ENCODE data around the gene CAPRIN1. TPM values are rescaled to one million over a fixed set of nuclear protein-coding genes. Genes with fewer than 3 reads are reported as not detected.

The CAPRIN1 gene
- total RNA-seq, 1 experiment from 2014 or later, result 301 TPM

DNA sequence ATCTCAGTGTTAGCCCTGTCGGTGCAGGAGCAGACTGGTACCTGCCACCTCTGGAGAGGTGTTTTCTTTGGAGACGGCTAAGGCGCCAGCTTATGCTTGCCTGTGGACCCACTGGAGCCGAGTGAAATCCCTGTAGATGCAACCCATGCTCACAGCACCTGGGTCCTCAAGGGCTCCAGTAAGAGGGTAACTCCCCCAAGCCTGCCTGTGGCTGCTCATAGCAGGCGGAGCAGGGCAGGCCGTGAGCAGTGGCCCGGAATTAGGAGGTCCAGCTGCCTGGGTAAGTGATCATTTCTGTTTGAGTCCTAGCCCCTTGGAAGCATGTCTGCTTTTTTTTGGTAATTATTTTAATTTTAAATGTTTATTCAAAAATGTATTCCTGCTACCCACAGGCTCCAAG, 97.7 kb downstream of the CAPRIN1 start:
- Histone ChIP-seq H3K9me3 (ENCODE audit: control insufficient read depth, low read depth, low read length) (no peaks in the 10 kb centered on the region), H3K4ac (ENCODE audit: low read depth, low read length) (no peak overlapping the region), H4K20me1 (ENCODE audit: control insufficient read depth, insufficient read depth, insufficient read length) (no peaks in the 10 kb centered on the region), H3K14ac (ENCODE audit: insufficient read depth, low read length) (no peak overlapping the region), H3K9ac (ENCODE audit: extremely low read depth, insufficient read length, low read length) (no peak overlapping the region), H4K91ac (ENCODE audit: insufficient read length, low read depth, low read length) (no peak overlapping the region), H2BK15ac (ENCODE audit: low read depth, low read length) (no peak overlapping the region), H3K27me3 (ENCODE audit: insufficient read depth, low read length) (no peaks in the 10 kb centered on the region), H3K4me1 (ENCODE audit: insufficient read depth, low read length) (no peaks in the 10 kb centered on the region), H2BK120ac (ENCODE audit: low read depth, low read length, poor library complexity, severe bottlenecking) (no peak overlapping the region), H3K23me2 (ENCODE audit: insufficient read length, low read depth, low read length, poor library complexity, severe bottlenecking) (no peaks in the 10 kb centered on the region), H2BK5ac (ENCODE audit: insufficient read length, low read length) (no peak overlapping the region), H3T11ph (ENCODE audit: low read length) (no peak overlapping the region), H2AFZ (ENCODE audit: low read length) (no peak overlapping the region), H4K5ac (ENCODE audit: insufficient read length, low read depth, low read length) (no peak overlapping the region), H3K56ac (ENCODE audit: insufficient read length, low read depth, low read length) (no peak overlapping the region), H2BK12ac (ENCODE audit: insufficient read length, low read depth, low read length) (no peak overlapping the region), H3K23ac (ENCODE audit: insufficient read length, low read depth, low read length) (no peak overlapping the region), H3K79me1 (ENCODE audit: insufficient read depth, low read depth, low read length, poor library complexity, severe bottlenecking) (no peaks in the 10 kb centered on the region), H2AK5ac (ENCODE audit: insufficient read length, low read length) (no peak overlapping the region), H2BK20ac (ENCODE audit: low read depth, low read length, poor library complexity, severe bottlenecking) (no peak overlapping the region), H4K8ac (replicated peaks; ENCODE audit: insufficient read length, low read depth, low read length) (no peak overlapping the region), H3K4me2 (ENCODE audit: insufficient read depth, insufficient read length, low read length) (no peak overlapping the region), H3K27ac (ENCODE audit: insufficient read length, low read depth, low read length) (no peak overlapping the region), H3K18ac (ENCODE audit: insufficient read length, low read depth, low read length) (no peak overlapping the region), H3K79me2 (ENCODE audit: insufficient read depth, low read length) (no peaks in the 10 kb centered on the region)
- H3K4me3 Mint-ChIP-seq, result no peak overlapping the region
- peaks cover 36 to 64% (median 46%) of the 10 kb centered on the region in 3 experiments; a peak in 6 of 7 replicates for H3K36me3 Mint-ChIP-seq (ENCODE audit: insufficient read depth in 1 of 3, low read depth in 3 of 3)
- H3K9me3 Mint-ChIP-seq, result no peaks in the 10 kb centered on the region
- H3K27me3 Mint-ChIP-seq (ENCODE audit: low read depth), result no peaks in the 10 kb centered on the region
- no peak for DNase-seq
- WGBS (ENCODE audit: extremely low coverage, insufficient read length, low lambda C conversion rate), result no CpG with 5 or more reads among the region's 7 CpGs
- H3K4me1 Mint-ChIP-seq, result no peaks in the 10 kb centered on the region
- TF ChIP-seq, protein P1, sequence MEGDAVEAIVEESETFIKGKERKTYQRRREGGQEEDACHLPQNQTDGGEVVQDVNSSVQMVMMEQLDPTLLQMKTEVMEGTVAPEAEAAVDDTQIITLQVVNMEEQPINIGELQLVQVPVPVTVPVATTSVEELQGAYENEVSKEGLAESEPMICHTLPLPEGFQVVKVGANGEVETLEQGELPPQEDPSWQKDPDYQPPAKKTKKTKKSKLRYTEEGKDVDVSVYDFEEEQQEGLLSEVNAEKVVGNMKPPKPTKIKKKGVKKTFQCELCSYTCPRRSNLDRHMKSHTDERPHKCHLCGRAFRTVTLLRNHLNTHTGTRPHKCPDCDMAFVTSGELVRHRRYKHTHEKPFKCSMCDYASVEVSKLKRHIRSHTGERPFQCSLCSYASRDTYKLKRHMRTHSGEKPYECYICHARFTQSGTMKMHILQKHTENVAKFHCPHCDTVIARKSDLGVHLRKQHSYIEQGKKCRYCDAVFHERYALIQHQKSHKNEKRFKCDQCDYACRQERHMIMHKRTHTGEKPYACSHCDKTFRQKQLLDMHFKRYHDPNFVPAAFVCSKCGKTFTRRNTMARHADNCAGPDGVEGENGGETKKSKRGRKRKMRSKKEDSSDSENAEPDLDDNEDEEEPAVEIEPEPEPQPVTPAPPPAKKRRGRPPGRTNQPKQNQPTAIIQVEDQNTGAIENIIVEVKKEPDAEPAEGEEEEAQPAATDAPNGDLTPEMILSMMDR (conservative IDR thresholded peaks at IDR 0.05), result no peak
- H3K27ac Mint-ChIP-seq, result no peak overlapping the region; a peak in 1 of 7 replicates
